Measurements from ENCODE around the gene PRUNE2.
A peak's percentile ranks its signal among the peaks of the same experiment; 100 is the strongest.

Gene PRUNE2

DNA sequence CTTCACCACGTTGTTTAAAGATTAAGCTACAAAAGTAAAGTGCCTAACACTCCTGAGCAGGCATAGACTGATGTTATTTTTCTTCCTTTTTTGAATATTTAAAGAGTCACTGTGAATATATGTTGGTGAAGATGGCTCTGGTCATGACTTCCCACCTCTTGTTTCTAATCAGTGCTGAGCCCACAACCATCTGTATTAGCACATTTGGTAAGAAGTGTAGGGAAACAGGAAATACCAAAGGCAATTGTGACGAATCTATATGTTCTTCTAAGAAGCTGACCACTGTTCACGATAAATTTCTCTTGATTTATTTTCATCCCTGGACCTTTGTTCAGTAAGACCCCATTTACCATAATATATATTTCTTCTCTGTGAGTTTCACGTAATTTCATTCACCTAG, 249.9 kb downstream of the PRUNE2 start:
- Histone ChIP-seq H3K27ac (ENCODE audit: low read length) (no peak overlapping the region), H3K36me3 (ENCODE audit: control insufficient read depth in 1 of 2, insufficient read depth in 2 of 2, low read length in 2 of 2) (no peaks in the 10 kb centered on the region), H3K4me3 (ENCODE audit: low read depth in 1 of 2, low read length in 2 of 2) (no peak overlapping the region), H3K4me1 (ENCODE audit: control insufficient read depth in 1 of 2, insufficient read depth in 2 of 2, low read length in 2 of 2) (peaks cover 13 to 17% of the 10 kb centered on the region in 2 donors), H3K27me3 (ENCODE audit: low read depth, low read length) (no peaks in the 10 kb centered on the region), H3K9me3 (ENCODE audit: control insufficient read depth in 1 of 2, low read length in 2 of 2) (no peaks in the 10 kb centered on the region)

DNA sequence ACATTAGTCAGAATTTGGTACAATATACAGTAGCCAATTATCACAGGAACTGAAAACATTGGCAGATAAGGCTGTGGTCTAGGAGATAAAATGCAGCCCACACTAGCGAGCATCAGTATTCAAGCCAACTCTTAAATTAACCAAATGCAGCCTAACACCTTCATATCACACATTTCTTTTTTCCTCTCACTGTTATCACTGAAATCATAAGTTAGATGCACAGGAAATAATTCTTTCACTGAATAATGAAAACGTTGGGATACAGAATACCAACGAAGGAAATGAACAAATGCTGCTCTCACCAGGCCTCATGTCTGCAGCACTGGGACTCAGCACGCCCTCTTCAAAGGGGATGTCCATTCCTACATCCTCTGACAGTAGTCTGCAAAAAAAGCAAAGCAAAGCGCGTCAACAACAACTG, 250.8 kb downstream of the PRUNE2 start:
- Histone ChIP-seq H3K27ac (ENCODE audit: low read length) (peak overlapping the region; percentile 50), H3K27me3 (ENCODE audit: low read depth, low read length) (no peaks in the 10 kb centered on the region), H3K4me3 (ENCODE audit: low read depth in 1 of 2, low read length in 2 of 2) (no peak overlapping the region), H3K4me1 (ENCODE audit: control insufficient read depth in 1 of 2, insufficient read depth in 2 of 2, low read length in 2 of 2) (peaks cover 20 to 21% of the 10 kb centered on the region in 2 donors), H3K36me3 (ENCODE audit: control insufficient read depth in 1 of 2, insufficient read depth in 2 of 2, low read length in 2 of 2) (no peaks in the 10 kb centered on the region), H3K9me3 (ENCODE audit: control insufficient read depth in 1 of 2, low read length in 2 of 2) (no peaks in the 10 kb centered on the region)

DNA sequence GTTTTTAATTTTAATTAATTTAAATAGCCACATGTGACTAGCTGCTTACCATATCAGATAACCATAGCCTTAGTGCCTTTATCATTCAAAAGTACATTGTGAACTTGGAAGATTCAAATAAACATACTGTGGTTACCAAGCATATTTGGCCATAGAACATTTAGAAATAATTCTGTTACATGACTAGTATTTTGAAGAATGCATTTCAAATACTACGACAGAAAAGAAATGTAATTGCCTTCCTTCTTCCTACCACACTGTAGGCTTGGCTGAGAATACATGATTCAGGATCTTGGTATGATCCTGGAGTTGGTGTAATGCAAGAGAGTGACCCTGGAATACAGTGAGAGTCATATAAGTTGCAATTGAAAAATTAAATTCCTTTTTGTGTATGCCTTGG, 251.3 kb downstream of the PRUNE2 start:
- H3K27me3 ChIP-seq (ENCODE audit: low read depth, low read length), result no peaks in the 10 kb centered on the region
- no peaks in the 10 kb centered on the region for H3K9me3 ChIP-seq (ENCODE audit: control insufficient read depth in 1 of 2, low read length in 2 of 2)
- H3K4me1 ChIP-seq (ENCODE audit: control insufficient read depth in 1 of 2, insufficient read depth in 2 of 2, low read length in 2 of 2), result peaks cover 20 to 21% of the 10 kb centered on the region in 2 donors
- H3K27ac ChIP-seq (ENCODE audit: low read length), result peak overlapping the region; percentile 64
- no peak overlapping the region for H3K4me3 ChIP-seq (ENCODE audit: low read depth in 1 of 2, low read length in 2 of 2)
- no peaks in the 10 kb centered on the region for H3K36me3 ChIP-seq (ENCODE audit: control insufficient read depth in 1 of 2, insufficient read depth in 2 of 2, low read length in 2 of 2)

DNA sequence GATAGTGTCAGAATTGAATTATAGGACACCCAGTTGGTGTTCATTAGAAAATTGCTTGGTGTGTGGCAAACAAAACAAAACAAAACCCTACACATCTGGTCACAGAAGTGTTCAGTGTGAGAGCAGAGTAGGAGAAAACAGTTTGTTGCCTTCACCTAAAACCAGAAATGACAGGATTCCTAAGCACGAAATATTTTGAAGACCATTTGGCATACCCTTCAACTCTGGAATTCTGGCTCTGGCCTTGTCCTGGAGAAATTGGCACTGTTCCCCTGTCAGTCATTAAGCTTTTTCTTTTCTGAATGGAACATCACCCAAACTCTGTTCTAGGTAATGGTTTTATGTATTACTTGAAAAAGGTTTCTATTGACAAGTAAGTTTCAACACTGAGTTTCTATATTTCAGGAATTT, 251.9 kb downstream of the PRUNE2 start:
- Histone ChIP-seq H3K4me3 (ENCODE audit: low read depth in 1 of 2, low read length in 2 of 2) (no peak overlapping the region), H3K4me1 (ENCODE audit: control insufficient read depth in 1 of 2, insufficient read depth in 2 of 2, low read length in 2 of 2) (peaks cover 20 to 21% of the 10 kb centered on the region in 2 donors), H3K27me3 (ENCODE audit: low read depth, low read length) (no peaks in the 10 kb centered on the region), H3K9me3 (ENCODE audit: control insufficient read depth in 1 of 2, low read length in 2 of 2) (no peaks in the 10 kb centered on the region), H3K36me3 (ENCODE audit: control insufficient read depth in 1 of 2, insufficient read depth in 2 of 2, low read length in 2 of 2) (no peaks in the 10 kb centered on the region), H3K27ac (ENCODE audit: low read length) (peak overlapping the region; percentile 64)

DNA sequence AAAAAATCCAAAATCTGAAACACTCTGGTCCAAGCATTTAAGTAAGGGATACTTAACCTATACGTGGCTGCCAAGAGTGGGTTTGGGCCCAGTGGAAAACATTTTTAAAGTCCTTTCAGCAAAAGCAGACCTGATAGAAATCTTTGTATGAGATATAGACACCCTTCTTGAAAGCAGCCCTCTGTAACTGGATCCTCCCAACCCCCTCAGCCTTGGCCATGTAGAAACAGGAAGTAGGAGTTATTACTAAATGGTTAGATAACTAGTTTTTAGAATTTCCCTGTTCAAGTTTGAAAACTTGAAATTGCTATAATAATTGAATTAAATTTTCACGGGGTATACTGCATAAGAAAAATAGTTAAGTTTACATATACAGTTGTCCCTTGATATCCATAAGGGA, 253.0 kb downstream of the PRUNE2 start:
- no peak overlapping the region for H3K27ac ChIP-seq (ENCODE audit: low read length)
- H3K4me3 ChIP-seq (ENCODE audit: low read depth in 1 of 2, low read length in 2 of 2), result no peak overlapping the region
- peaks cover 0 to 2% of the 10 kb centered on the region in 2 donors for H3K36me3 ChIP-seq (ENCODE audit: control insufficient read depth in 1 of 2, insufficient read depth in 2 of 2, low read length in 2 of 2)
- peaks cover 20 to 21% of the 10 kb centered on the region in 2 donors for H3K4me1 ChIP-seq (ENCODE audit: control insufficient read depth in 1 of 2, insufficient read depth in 2 of 2, low read length in 2 of 2)
- H3K9me3 ChIP-seq (ENCODE audit: control insufficient read depth in 1 of 2, low read length in 2 of 2), result no peaks in the 10 kb centered on the region
- no peaks in the 10 kb centered on the region for H3K27me3 ChIP-seq (ENCODE audit: low read depth, low read length)

DNA sequence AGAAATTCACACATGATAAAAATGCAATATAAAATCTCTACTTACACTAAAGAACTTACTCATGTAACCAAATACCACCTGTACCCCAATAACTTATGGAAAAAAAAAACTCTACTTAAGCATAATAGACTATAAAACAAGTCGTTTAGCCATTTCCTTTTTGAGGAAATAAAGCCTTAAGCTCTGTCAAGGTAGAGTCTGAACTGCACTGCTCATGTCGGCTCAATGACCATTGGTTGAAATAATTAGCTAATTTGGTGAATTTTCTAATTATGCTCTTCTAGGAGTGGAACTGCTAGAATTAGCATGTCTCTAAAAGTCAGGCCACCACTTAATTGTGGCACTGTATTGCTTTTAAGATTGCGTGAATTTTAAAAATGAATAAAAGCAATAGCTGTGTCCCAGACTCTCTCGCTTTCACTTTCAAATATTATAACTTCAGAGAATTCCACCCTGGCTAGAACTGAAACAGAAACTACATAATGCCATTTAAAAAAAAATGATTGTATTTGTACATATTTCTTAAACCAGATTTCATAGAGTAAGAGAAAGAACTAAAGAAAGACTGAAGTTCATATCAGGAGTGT, 254.7 kb downstream of the PRUNE2 start:
- Histone ChIP-seq H3K9me3 (ENCODE audit: control insufficient read depth in 1 of 2, low read length in 2 of 2) (no peaks in the 10 kb centered on the region), H3K4me1 (ENCODE audit: control insufficient read depth in 1 of 2, insufficient read depth in 2 of 2, low read length in 2 of 2) (peaks cover 20 to 21% of the 10 kb centered on the region in 2 donors), H3K27me3 (ENCODE audit: low read depth, low read length) (no peaks in the 10 kb centered on the region), H3K4me3 (ENCODE audit: low read depth in 1 of 2, low read length in 2 of 2) (peak overlapping the region; percentile 43 to 58), H3K27ac (ENCODE audit: low read length) (peak overlapping the region; percentile 56), H3K36me3 (ENCODE audit: control insufficient read depth in 1 of 2, insufficient read depth in 2 of 2, low read length in 2 of 2) (peaks cover 0 to 2% of the 10 kb centered on the region in 2 donors)

DNA sequence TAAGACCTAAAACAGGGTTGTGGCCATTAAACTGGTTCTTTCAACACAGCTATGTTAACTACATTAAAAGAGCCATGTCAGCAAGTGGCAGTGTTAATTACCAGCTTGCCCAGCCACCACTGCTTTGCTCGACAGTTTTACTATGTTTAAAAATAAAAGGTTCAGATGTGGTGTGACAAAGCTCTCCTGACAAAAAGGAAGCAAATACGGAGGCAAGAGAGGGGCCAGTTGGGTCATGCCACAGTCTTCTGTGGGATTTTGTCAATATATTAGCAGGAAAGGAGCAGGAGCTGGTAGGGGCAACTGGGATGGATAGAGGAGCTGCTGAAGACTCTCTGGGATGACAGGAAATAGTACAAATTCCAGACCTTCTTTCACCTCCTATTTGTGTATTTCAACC, 255.2 kb downstream of the PRUNE2 start:
- Histone ChIP-seq H3K27ac (ENCODE audit: low read length) (peak overlapping the region; percentile 56), H3K4me1 (ENCODE audit: control insufficient read depth in 1 of 2, insufficient read depth in 2 of 2, low read length in 2 of 2) (peaks cover 20 to 21% of the 10 kb centered on the region in 2 donors), H3K4me3 (ENCODE audit: low read depth in 1 of 2, low read length in 2 of 2) (peak overlapping the region; percentile 43 to 58), H3K9me3 (ENCODE audit: control insufficient read depth in 1 of 2, low read length in 2 of 2) (no peaks in the 10 kb centered on the region), H3K27me3 (ENCODE audit: low read depth, low read length) (no peaks in the 10 kb centered on the region), H3K36me3 (ENCODE audit: control insufficient read depth in 1 of 2, insufficient read depth in 2 of 2, low read length in 2 of 2) (peaks cover 0 to 2% of the 10 kb centered on the region in 2 donors)

DNA sequence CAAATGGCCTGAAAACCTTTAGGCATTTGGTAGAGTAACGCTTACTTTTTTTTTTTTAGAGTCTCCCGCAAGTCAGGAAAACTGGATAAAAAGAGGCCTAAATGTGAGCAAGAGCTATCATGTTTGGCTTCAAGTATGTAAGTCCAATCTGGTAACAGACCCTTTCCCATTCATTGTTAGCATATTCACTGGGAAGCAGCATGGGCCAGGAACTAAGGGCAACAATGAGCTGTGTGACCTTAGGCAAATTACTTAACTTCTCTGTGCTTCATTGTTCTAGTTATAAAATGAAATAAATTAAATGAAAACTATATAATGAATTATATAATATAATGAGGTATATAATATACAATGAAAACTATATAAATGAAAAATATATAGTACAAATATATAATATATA, 256.0 kb downstream of the PRUNE2 start:
- peaks cover 2% of the 10 kb centered on the region in 2 donors for H3K36me3 ChIP-seq (ENCODE audit: control insufficient read depth in 1 of 2, insufficient read depth in 2 of 2, low read length in 2 of 2)
- no peak overlapping the region for H3K27ac ChIP-seq (ENCODE audit: low read length)
- peaks cover 14 to 15% of the 10 kb centered on the region in 2 donors for H3K4me1 ChIP-seq (ENCODE audit: control insufficient read depth in 1 of 2, insufficient read depth in 2 of 2, low read length in 2 of 2)
- H3K27me3 ChIP-seq (ENCODE audit: low read depth, low read length), result no peaks in the 10 kb centered on the region
- H3K4me3 ChIP-seq (ENCODE audit: low read depth in 1 of 2, low read length in 2 of 2), result no peak overlapping the region
- no peaks in the 10 kb centered on the region for H3K9me3 ChIP-seq (ENCODE audit: control insufficient read depth in 1 of 2, low read length in 2 of 2)

DNA sequence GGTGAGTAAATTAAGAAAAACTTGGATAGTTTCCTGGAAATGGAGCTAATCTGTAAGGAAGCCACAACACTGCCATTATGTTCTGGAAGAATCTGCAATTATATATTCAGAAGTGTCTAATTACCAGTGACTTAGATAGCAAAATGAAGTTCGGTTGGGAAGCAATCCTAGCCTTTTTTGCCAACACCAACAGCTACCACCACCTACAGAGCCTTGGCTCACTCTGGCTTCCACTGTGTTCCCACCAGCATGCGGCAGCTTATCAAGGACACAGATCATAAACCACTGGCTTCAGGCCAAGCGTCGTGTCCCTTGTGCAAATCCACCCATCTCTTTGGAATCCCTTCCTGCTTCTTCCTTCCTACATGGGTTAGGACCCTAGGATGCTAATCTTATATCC, 259.7 kb downstream of the PRUNE2 start:
- Histone ChIP-seq H3K4me1 (ENCODE audit: control insufficient read depth in 1 of 2, insufficient read depth in 2 of 2, low read length in 2 of 2) (peaks cover 4 to 7% of the 10 kb centered on the region in 2 donors), H3K9me3 (ENCODE audit: control insufficient read depth in 1 of 2, low read length in 2 of 2) (no peaks in the 10 kb centered on the region), H3K27me3 (ENCODE audit: low read depth, low read length) (no peaks in the 10 kb centered on the region), H3K36me3 (ENCODE audit: control insufficient read depth in 1 of 2, insufficient read depth in 2 of 2, low read length in 2 of 2) (peaks cover 6 to 7% of the 10 kb centered on the region in 2 donors), H3K4me3 (ENCODE audit: low read depth in 1 of 2, low read length in 2 of 2) (no peak overlapping the region), H3K27ac (ENCODE audit: low read length) (no peak overlapping the region)

DNA sequence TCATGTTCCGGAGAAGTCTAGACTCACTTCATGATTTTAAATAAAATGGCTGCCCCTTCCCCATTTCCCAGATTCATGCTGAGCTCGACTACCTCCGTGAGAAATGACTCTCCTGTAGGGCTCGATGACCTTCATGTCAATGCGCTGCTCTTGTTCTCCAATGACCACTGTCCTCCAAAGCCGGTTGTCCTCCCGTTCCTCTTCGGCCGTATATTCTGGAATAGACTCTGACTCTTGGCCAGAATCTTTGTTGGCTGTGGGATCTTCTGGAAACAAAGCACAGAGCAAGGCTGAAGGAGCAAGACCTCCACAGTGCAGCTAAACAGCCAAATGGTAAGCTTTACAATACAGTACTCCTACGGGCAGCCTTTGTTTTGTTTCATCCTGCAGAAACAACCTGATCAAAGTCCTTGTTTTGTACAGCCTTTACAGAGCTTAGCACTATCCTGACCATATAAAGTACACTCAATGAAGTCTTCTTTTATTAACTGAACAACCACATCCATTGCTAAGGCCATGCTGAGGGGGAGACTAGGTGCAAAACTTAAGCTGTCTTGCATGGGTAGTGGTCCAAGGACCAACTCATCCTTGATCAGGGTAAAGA, 261.2 kb downstream of the PRUNE2 start:
- H3K4me1 ChIP-seq (ENCODE audit: control insufficient read depth in 1 of 2, insufficient read depth in 2 of 2, low read length in 2 of 2), result no peaks in the 10 kb centered on the region
- H3K36me3 ChIP-seq (ENCODE audit: control insufficient read depth in 1 of 2, insufficient read depth in 2 of 2, low read length in 2 of 2), result peaks cover 6 to 7% of the 10 kb centered on the region in 2 donors
- no peaks in the 10 kb centered on the region for H3K9me3 ChIP-seq (ENCODE audit: control insufficient read depth in 1 of 2, low read length in 2 of 2)
- H3K27ac ChIP-seq (ENCODE audit: low read length), result no peak overlapping the region
- no peak overlapping the region for H3K4me3 ChIP-seq (ENCODE audit: low read depth in 1 of 2, low read length in 2 of 2)
- H3K27me3 ChIP-seq (ENCODE audit: low read depth, low read length), result no peaks in the 10 kb centered on the region

DNA sequence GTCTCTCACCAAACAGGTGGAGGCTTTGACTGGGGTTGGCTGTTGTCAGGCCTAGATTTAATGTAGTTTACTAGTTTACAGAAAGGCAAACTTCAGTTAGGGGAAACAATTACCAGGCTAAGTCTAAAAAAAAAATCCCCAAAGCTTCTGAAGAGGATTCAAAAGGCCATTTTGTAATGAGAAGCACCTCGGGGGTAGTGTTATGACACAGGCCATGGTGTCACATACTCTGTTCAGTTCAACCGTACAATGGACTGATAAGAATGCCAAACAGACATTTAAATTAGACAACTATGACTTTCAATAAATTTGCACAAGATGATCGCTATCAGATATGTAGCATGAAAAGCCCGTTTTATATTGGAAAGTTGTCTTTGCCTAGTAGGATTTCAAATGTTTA, 261.7 kb downstream of the PRUNE2 start:
- no peak overlapping the region for H3K27ac ChIP-seq (ENCODE audit: low read length)
- H3K36me3 ChIP-seq (ENCODE audit: control insufficient read depth in 1 of 2, insufficient read depth in 2 of 2, low read length in 2 of 2), result peaks cover 6 to 7% of the 10 kb centered on the region in 2 donors

More for the DNA sequence above, 261.7 kb downstream of the PRUNE2 start:
- Histone ChIP-seq H3K4me1 (ENCODE audit: control insufficient read depth in 1 of 2, insufficient read depth in 2 of 2, low read length in 2 of 2) (no peaks in the 10 kb centered on the region), H3K27me3 (ENCODE audit: low read depth, low read length) (no peaks in the 10 kb centered on the region), H3K9me3 (ENCODE audit: control insufficient read depth in 1 of 2, low read length in 2 of 2) (no peaks in the 10 kb centered on the region), H3K4me3 (ENCODE audit: low read depth in 1 of 2, low read length in 2 of 2) (no peak overlapping the region)
